Suprapubic skin (tissue), 4 donors: ENCODE measurements around the gene THOC5.

Experiments
- CTCF ChIP-seq, 2 donors: fragments of 200-600 bp in 1 of 2; fragments of 450-650 bp in 1 of 2; sonication (generic) in 1 of 2; IDR thresholded peaks; one replicate each; pipeline ENCODE4 v1.5.1; 2016 to 2019; ENCODE audit warnings: antibody characterized with exemption in 2 of 2, mild to moderate bottlenecking in 1 of 2, moderate library complexity in 1 of 2
- EP300 ChIP-seq: sonication (generic); formaldehyde crosslinking; IDR thresholded peaks from one replicate; pipeline ENCODE4 v1.6.1; 2017; ENCODE audit warnings: antibody characterized with exemption
- POLR2A ChIP-seq, 2 donors: fragments of 450-650 bp; IDR thresholded peaks; one replicate each; pipeline ENCODE4 v1.6.1; 2017; ENCODE audit warnings: antibody characterized with exemption in 2 of 2, mild to moderate bottlenecking in 2 of 2, moderate library complexity in 2 of 2
- POLR2AphosphoS5 ChIP-seq, 3 donors: sonication (generic); formaldehyde crosslinking; IDR thresholded peaks; one replicate each; pipeline ENCODE4 v1.6.1; 2017; ENCODE audit warnings: antibody characterized with exemption in 3 of 3

- TF ChIP-seq CTCF (IDR thresholded peaks at IDR 0.05), result no peak
- TF ChIP-seq POLR2AphosphoS5 (IDR thresholded peaks at IDR 0.05), result no peak
- TF ChIP-seq POLR2A (IDR thresholded peaks at IDR 0.05), result no peak
- no peak for TF ChIP-seq EP300
These were observed 16.9 kb upstream of the THOC5 start for GRCh38 chr22:29570456-29570855.
